ENCODE measurements around the gene PKN2.

- no peak for TF ChIP-seq EZH2 (IDR thresholded peaks at IDR 0.05)
- no peak for TF ChIP-seq FOXP2 (optimal IDR thresholded peaks at IDR 0.05; ENCODE audit: control extremely low read depth, extremely low read length, insufficient read depth)
Observed at GRCh38 chr1:88701275-88701674, 17.2 kb downstream of the PKN2 start.

Measured in SK-N-MC (cell line).